HG02970 (cell line): ENCODE data around the gene CARD10.

Experiments
- ATAC-seq: cut with Tn5 transposase; IDR thresholded peaks from one replicate; pipeline ENCODE4 v1.9.1; 2021; ENCODE audit warnings: mild to moderate bottlenecking, moderate library complexity, moderate number of reproducible peaks; ENCODE audit not compliant: unreplicated experiment, low FRiP score

Gene CARD10

GRCh38 chr22:37505565-37505964 is 13.7 kb downstream of the CARD10 start:
- ATAC-seq: no peak

GRCh38 chr22:37504964-37505363 is 14.3 kb downstream of the CARD10 start:
- no peak for ATAC-seq

DNA sequence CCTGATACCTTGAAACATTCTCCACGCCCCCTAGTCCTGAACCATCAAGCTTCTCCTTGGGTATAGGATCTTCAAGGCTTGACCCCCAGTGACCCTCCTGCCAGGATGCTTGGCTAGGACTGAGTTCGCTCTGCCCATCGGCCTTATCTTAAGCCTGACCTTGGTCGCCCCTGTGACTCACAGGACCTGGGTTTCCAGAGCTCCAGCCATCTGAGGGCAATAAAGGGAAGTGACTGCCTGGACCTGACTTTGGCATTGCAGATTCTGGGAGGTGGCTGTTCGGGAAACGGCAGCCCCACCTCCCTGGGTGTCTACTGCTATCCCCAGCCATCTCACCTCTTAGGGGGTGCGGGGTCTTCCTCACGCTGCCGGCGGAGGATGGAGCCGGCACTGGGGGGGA is 15.4 kb downstream of the CARD10 start:
- no peak for ATAC-seq

- ATAC-seq: no peak
Observed at GRCh38 chr22:37503183-37503683, 16.0 kb downstream of the CARD10 start.

GRCh38 chr22:37502342-37503182 is 16.7 kb downstream of the CARD10 start:
- ATAC-seq: no peak

DNA sequence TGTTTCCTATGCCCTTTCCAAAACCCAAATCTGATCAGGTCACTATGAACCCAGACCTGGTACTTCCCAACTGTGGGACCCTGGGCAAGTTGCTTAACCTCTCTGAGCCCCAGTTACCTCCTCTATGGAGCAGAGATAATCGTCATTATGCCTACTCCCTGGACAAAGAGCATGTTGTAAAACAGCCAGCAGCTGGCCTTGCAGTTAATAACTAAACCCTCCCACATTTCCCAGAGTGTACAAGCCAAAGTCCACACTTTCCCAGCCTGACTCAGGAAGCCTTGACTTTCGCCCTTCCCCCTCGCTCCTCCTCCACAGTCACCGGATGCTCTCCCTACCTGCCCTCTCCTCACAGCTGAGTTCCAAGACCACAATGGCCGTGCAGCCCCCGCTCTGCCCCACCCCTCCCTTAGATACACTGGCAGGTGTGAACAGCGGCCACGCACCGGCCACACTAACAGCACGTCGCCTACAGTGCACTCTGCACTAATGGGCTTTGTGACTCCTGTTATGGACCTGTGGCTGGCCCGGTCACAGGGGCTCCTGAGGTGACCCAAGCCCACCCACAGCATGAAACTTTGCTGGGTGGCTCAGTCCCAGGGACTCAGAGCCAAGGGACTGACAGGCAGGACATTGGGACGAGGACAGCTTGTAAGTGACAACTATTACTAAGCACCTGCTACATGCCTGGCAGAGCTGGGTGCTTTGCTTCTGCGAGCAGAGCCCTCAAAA is 17.4 kb downstream of the CARD10 start:
- no peak for ATAC-seq

DNA sequence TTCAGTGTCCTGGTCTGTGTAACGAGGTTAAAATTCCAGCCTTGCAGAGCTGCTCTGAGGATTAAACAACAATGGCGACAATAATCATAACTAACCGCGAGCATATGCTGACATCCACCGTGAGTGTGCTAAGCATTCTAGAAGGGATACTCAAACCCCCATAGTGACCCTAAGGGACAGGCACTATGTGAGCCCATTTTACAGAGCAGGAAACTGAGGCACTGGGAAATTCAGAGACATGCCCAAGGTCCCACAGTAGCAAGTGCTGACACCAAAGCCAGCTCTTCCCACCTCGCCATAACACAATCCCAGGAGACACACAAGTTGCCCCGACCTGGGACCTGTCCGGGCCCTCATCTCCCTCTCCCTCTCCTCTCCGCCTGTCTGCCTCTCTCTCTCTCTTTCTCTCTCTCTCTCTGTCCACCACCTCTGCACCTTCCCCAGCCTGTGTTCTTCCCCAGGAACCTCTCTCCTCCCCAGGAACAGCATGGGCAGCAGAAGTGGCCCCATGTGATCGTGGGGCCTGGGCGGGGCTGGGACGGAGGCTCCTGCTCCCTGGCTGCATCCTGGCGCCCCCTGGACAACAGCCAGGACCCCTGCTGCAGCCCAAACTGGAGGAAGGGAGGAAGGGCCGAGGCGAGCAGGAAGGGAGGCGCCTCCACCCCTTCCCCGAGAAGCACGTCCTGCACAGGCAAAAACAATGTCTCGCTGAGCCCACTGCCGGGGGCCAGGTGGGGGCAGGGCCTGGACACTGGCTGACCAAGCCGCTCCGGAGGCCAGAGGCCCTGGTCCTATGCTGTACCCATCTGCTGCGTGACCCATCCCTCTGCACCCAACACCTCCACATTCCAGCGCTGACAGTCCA is 18.2 kb downstream of the CARD10 start:
- no peak for ATAC-seq

DNA sequence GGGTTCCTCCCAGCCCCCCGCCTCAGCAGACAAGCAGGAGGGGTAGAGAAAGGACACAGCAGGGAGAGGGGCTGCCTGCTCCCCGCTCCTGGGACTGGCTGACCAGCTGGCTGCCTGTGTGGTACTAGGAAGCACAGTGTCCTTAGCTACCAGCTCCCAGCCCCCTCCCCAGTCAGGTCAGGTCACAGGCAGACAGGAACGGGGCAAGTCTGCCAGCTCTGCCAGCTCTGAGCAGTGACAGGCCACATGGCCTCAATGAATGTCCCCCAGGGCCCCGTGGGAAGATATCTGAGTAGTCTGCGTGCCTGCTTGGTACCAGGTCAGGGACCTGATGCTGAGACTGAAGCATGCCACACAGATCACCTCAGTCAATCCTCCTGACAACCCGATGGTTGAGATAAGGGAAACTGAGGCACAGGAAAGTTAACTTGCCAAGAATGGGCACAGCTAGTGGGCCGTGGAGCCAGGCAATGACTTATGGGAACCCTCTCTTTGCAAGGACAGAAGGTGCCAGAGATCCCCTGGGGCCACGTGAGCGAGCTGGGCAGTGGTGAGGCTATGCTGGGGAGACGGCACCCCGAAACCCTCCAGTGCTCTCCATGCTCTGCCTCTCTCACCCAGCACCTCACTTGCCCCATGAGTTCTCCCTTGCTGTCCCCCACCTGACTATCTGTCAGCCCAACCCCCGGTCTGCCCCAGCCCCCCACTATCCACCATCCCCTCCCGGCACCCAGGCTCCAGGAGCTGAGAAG is 19.2 kb downstream of the CARD10 start:
- ATAC-seq: no peak

DNA sequence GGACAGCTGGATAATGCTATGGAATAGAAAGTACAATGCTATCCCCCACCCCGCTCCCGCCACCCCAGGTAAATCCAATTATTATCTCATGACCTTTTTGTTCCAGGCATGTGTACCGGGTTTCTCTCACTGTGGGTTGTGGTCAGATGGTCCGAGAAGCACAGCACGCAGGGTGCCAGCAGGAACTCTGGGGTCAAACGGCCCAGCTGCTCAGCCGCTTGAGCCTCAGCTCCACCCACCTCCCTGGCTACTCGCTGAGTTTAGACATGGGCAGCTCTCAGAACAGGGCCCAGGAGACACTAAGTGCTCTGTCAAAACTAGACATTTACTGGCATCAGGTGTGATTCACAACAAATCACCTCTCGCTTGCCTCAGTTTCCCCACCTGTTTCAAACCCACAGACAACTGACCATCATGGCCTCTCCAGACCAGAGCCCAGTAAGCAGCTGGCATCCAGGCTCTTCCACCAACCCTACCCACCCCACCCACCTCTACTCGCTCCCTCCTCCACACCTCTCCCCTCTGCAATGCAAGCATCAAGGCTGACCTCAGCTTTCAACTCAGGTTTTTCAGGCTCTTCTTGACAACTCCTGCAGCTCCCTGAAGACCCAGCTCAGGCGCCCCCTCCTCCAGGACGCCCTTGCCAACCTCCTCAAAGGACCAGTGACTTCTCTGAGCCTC is 20.0 kb downstream of the CARD10 start:
- no peak for ATAC-seq

- no peak for ATAC-seq
Observed at GRCh38 chr22:37498289-37498909, 20.8 kb downstream of the CARD10 start.

GRCh38 chr22:37497062-37497599 is 22.1 kb downstream of the CARD10 start:
- no peak for ATAC-seq

DNA sequence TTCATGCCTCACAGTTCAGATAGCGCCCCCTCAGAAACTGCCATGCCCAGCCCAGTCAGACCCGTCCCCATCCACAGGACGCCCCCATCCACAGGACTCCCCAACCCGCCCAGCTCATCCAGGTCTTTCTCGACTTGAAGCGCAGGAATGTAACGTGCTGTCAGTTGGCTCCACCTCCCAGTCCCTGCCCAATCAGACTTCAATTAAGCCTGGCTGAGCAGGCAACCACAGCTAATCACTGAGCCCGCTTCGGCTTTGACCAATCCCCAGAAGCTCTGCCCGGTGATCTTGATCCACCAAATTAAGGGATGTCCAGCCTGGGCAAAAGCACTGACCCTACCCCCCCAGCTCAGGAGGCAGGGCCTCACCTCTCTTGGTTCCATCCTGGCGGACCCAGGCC is 22.6 kb downstream of the CARD10 start:
- ATAC-seq: no peak

DNA sequence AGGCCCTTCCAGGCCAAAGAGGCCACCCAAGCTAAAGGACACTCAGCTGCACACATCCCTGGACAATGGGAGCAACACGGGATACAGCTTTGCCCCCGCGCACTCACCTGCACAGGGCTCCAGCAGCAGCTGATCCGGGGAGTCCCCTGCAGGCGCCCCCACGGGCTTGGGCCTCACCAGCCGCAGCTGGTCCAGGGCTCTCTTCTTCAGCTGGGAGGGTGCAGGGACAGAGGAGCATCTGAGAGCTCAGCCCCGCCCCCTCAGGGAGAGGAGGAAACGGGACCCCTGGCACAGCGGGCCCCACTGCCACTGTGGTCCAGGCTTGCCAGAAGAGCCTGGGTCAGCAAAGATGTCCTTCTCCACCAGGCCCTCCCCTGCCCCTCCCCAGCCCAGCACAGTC is 25.2 kb downstream of the CARD10 start:
- no peak for ATAC-seq

DNA sequence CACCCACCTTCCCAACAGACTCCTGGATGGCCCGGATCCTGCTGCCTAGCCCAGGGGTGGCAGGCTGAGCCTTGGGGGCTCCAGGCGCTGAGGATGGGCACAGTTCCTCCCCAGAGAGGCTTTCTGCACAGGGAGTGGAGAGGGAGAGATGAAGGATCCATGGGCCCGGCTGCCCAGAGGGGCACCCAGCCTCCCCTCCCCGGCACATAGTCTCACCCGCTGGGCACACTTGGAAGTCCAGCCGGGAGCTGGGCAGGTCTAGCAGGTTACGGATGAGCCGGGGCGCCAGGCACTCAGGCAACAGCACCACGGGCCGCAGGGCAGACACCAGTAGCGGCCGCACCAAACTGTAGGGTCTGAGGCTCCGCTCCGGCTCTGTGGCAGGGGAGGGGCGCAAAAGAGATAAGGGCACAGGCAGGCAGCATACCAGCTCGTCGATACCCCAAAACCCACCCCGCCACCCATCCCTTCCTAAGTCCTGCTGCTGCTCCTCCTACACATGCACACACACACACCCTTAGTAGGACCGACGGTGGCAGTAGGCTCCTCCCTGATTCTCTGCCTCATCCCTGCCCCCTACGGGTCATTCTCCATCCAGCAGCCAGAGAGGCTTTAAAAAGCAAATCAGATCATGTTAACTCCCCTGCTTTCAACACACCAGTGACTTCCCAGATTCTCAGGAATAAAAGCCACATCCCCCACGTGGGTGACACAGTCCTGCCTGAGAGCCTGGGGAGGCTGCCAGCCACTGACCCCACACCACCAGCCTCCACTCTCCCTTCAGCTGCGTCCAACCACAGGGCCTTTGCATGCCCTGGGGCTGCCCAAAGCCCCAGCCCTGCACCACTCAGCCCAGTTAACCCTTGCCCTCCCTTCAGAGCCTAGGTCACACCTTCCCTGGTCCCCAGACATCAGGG is 26.5 kb downstream of the CARD10 start:
- no peak for ATAC-seq

DNA sequence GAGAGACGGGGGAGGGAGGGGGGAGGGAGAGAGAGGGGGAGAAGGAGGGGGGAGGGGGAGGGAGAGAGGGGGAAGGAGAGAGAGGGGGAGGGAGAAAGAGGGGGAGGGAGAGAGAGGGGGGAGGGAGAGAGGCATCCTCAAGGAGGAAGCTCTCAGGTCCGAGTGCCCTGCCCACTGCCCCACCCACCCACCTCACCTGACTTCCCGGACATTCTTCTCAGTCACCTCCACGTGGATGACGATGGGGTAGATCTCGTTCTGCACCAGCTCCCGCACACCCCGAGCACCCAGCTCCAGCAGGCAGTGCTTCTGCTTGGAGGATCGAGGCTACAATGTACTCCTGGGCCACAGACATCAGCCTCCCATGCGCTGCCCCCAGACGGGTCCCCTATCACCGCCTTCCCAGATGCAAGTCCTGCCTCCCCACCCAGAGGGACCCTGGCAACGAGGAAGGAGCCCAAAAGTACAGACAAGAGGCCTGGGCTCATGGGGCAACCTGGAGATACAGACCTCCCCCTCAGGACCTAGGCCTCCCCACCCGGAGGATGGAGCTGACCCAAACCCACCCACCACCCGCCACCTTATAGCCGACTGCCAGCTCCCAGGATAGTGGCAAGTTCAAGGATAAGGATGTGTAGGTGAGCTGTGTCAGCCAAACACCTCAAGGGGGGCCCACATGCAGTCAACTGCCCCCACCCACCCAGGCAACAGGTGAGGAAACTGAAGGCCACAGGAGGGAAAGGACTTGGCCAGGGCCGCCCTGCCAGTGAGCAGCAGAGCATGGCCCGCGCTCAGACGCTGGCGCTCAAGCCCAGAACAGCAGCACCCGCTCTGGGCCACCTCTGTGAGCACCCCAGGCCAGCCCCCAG is 27.4 kb downstream of the CARD10 start:
- no peak for ATAC-seq

DNA sequence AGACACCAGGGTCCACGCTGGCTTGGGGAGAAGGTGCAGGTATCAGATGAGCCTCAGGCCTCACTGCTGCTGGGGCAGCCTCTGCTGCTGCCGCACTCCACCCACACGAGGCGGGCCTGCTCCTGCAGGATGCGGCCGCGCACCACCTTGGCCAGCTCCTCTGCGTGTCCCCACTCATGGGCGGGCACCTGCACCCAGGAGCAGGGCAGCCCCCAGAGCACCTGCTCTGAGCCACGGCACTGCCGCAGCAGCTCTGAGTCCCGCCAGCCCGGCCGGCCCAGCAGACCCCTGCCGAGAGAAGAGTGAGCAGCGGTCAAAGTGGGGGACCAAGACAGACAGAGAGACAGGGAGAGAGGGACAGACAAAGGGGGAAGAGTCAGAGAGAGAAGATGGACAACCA is 28.1 kb downstream of the CARD10 start:
- no peak for ATAC-seq

DNA sequence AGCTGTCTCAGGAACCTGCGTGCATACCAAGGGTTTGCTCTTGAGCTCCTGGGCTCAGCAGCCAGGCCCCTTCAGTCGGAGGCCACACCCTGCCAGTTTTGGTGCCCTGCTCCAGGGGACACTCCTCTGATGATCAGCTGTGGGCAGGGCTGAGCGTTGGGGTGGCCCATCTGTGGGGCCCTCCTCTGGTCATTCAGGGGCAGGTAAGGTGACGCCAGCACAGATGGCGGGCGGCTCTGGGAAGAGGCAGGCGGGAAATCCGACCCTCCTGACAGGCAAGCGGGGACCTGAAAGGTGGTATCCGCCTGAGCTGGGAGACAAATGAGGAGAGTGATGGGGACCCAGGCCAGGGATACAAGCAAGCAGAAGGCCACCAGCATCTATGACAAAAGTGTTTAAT is 29.2 kb downstream of the CARD10 start:
- no peak for ATAC-seq
